Panc1 (cell line): ENCODE results near the gene NR5A2. TPM values are rescaled to one million over a fixed set of nuclear protein-coding genes. Genes with fewer than 3 reads are reported as not detected.
"Not testable (repeated sequence)": the region's sequence is repeated elsewhere in the genome, so short reads cannot be mapped to it uniquely, and the experiment has no call there.

Experiments used
- ATAC-seq: fragments of 200-7000 bp; cut with Tn5 transposase; 2 replicates; pipeline ENCODE4 v1.9.1; 2020; ENCODE audit warnings: mild to moderate bottlenecking, moderate library complexity
- BruUV-seq: library from RNA; stranded (reverse); fragments of 400-500 nt; replicated peaks from 2 replicates; lab custom pipeline; 2021; lab: Mats Ljungman, UMichigan
- CTCF ChIA-PET: fragments of 300-600 bp; sonication (Branson Sonifier 250); formaldehyde crosslinking; loops from one replicate; lab custom pipeline; 2022; ENCODE audit warnings: antibody characterized with exemption; lab: Charles Lee
- POLR2A ChIA-PET: fragments of 300-600 bp; sonication (Branson Sonifier 250); formaldehyde crosslinking; loops from one replicate; lab custom pipeline; 2022; ENCODE audit warnings: antibody characterized with exemption; lab: Charles Lee
- DNase-seq: peaks from one replicate; pipeline ENCODE4 v3.0.0-alpha.2; 2010; ENCODE audit warnings: low read depth, low spot score
- H3K27ac ChIP-seq: 2 replicates; pipeline ENCODE4 v1.5.1; 2011; ENCODE audit warnings: mild to moderate bottlenecking, low read length, inconsistent platforms
- H3K27me3 ChIP-seq: fragments of 200-500 bp; sonication (Bioruptor generic); 2 replicates; pipeline ENCODE4 v1.6.0; 2014; ENCODE audit warnings: low read length, inconsistent platforms; ENCODE audit not compliant: control insufficient read depth, insufficient read depth
- H3K36me3 ChIP-seq: fragments of 200-500 bp; sonication (Bioruptor generic); 2 replicates; pipeline ENCODE4 v1.5.1; 2014; ENCODE audit warnings: inconsistent platforms, mild to moderate bottlenecking, low read length, moderate library complexity; ENCODE audit not compliant: control insufficient read depth, insufficient read depth
- H3K4me1 ChIP-seq: 2 replicates; pipeline ENCODE4 v1.5.1; 2011; ENCODE audit warnings: inconsistent platforms, mild to moderate bottlenecking, low read length, moderate library complexity; ENCODE audit not compliant: control insufficient read depth, insufficient read depth
- H3K4me3 ChIP-seq, 2 experiments: 2 replicates each; pipeline ENCODE4 v1.5.1; 2011 to 2012; ENCODE audit warnings: low read depth in 2 of 2, low read length in 2 of 2, mild to moderate bottlenecking in 2 of 2, inconsistent platforms in 1 of 2, moderate library complexity in 1 of 2
- H3K9me3 ChIP-seq: fragments of 200-500 bp; sonication (Bioruptor generic); 2 replicates; pipeline ENCODE4 v1.5.1; 2014; ENCODE audit warnings: low read depth, mild to moderate bottlenecking, inconsistent platforms, low read length, moderate library complexity; ENCODE audit not compliant: control insufficient read depth, insufficient read depth
- POLR2AphosphoS5 ChIP-seq: IDR thresholded peaks from 2 replicates; pipeline ENCODE4 v1.6.1; 2012; ENCODE audit warnings: mild to moderate bottlenecking, low read depth, low read length, moderate library complexity
- TCF7L2 ChIP-seq: IDR thresholded peaks from 2 replicates; pipeline ENCODE4 v1.6.1; 2011; ENCODE audit warnings: mild to moderate bottlenecking, low read depth, low read length, inconsistent platforms
- in situ Hi-C: cut with HindIII; loops from 2 replicates; pipeline ENCODE4 v1.10.0; 2016; ENCODE audit warnings: low sequenced_read_pairs, low pct_unique_long_range_greater_than_20kb
- intact Hi-C: fragments of 100-400 bp; cut with micrococcal nuclease; formaldehyde crosslinking; loops from one replicate; pipeline ENCODE4 v1.10.0; 2022; ENCODE audit not compliant: unreplicated experiment
- total RNA-seq: library from RNA; stranded (reverse); gene quantifications from one replicate; pipeline ENCODE4 v1.2.1, GENCODE V29; 2021; ENCODE audit not compliant: unreplicated experiment
- TF ChIP-seq, protein P1 (sequence below), 2 experiments: IDR thresholded peaks; 2 replicates each; pipeline ENCODE4 v1.6.1; 2011 to 2012; ENCODE audit warnings: low read depth in 2 of 2, control low read depth in 1 of 2, low read length in 1 of 2, mild to moderate bottlenecking in 1 of 2, moderate library complexity in 1 of 2; ENCODE audit not compliant: insufficient read depth in 1 of 2

The NR5A2 gene
- total RNA-seq, 1 experiment from 2014 or later: 4.3 TPM

DNA sequence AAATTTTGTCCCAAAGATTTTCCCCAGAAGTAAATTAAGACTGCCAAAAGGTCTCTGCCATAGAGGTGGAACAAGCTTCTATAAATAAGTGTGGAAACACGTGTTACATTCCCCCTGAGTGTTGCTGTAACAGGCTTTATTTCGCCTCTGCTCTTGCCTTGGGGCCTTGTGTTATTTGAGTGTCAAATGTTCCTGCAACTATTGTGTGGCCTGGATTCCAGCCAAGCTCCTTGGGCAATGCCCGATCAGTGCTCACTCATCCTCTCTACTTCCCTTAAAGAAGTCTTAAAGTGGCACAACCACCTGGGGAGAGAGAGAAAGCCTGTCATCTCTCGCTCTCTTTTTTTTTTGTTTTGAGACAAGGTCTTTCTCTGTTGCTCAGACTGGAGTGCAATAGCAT lies 156.7 kb downstream of the NR5A2 start:
- Histone ChIP-seq H3K4me1 (no peaks in the 10 kb centered on the region), H3K4me3 (no peak overlapping the region), H3K36me3 (no peaks in the 10 kb centered on the region), H3K27me3 (no peaks in the 10 kb centered on the region), H3K27ac (no peak overlapping the region), H3K9me3 (no peaks in the 10 kb centered on the region)
- ATAC-seq (peak; percentile 42; the same call in 1 of the 2 replicates), DNase-seq (no peak)
- TF ChIP-seq, protein P1, sequence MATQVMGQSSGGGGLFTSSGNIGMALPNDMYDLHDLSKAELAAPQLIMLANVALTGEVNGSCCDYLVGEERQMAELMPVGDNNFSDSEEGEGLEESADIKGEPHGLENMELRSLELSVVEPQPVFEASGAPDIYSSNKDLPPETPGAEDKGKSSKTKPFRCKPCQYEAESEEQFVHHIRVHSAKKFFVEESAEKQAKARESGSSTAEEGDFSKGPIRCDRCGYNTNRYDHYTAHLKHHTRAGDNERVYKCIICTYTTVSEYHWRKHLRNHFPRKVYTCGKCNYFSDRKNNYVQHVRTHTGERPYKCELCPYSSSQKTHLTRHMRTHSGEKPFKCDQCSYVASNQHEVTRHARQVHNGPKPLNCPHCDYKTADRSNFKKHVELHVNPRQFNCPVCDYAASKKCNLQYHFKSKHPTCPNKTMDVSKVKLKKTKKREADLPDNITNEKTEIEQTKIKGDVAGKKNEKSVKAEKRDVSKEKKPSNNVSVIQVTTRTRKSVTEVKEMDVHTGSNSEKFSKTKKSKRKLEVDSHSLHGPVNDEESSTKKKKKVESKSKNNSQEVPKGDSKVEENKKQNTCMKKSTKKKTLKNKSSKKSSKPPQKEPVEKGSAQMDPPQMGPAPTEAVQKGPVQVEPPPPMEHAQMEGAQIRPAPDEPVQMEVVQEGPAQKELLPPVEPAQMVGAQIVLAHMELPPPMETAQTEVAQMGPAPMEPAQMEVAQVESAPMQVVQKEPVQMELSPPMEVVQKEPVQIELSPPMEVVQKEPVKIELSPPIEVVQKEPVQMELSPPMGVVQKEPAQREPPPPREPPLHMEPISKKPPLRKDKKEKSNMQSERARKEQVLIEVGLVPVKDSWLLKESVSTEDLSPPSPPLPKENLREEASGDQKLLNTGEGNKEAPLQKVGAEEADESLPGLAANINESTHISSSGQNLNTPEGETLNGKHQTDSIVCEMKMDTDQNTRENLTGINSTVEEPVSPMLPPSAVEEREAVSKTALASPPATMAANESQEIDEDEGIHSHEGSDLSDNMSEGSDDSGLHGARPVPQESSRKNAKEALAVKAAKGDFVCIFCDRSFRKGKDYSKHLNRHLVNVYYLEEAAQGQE (IDR thresholded peaks at IDR 0.05; ENCODE audit: insufficient read depth in 1 of 2, low read depth in 2 of 2, low read length in 1 of 2): no peak
- TF ChIP-seq TCF7L2: no peak
- no peak for TF ChIP-seq POLR2AphosphoS5
- intact Hi-C loops (no loop called here), in situ Hi-C loops (no loop called here)
- CTCF ChIA-PET: no interaction called here
- POLR2A ChIA-PET: no interaction called here
- BruUV-seq: no TSS peak

DNA sequence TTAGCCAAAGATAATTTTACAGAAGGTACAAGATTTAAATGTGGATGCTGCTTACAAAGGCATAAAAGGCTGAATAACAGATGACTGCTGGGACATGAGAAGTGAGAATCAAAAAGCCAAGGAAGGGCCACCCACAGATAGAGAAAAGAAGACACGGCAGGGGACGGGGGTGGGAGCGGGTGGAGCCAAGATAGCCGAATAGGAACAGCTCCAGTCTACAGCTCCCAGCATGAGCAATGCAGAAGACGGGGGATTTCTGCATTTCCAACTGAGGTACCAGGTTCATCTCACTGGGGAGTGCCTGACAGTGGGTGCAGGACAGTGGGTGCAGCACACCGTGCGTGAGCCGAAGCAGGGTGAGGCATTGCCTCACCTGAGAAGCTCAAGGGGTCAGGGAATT lies 157.7 kb downstream of the NR5A2 start:
- POLR2A ChIA-PET, H3K9me3 ChIP-seq, intact Hi-C loops, ATAC-seq, CTCF ChIA-PET, H3K4me1 ChIP-seq, BruUV-seq, H3K4me3 ChIP-seq, H3K27me3 ChIP-seq, H3K27ac ChIP-seq, H3K36me3 ChIP-seq, DNase-seq, in situ Hi-C loops: not testable (repeated sequence)

DNA sequence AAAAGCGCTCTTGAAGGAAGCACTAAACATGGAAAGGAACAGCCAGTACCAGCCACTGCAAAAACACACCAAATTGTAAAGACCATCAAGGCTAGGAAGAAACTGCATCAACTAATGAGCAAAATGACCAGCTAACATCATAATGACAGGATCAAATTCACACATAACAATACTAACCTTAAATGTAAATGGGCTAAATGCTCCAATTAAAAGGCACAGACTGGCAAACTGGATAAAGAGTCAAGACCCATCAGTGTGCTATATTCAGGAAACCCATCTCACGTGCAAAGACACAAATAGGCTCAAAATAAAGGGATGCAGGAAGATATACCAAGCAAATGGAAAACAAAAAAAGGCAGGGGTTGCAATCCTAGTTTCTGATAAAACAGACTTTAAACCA lies 159.8 kb downstream of the NR5A2 start:
- BruUV-seq, H3K27ac ChIP-seq, H3K27me3 ChIP-seq, ATAC-seq, CTCF ChIA-PET, in situ Hi-C loops, DNase-seq, POLR2A ChIA-PET, H3K4me3 ChIP-seq, H3K36me3 ChIP-seq, intact Hi-C loops, H3K4me1 ChIP-seq, H3K9me3 ChIP-seq: not testable (repeated sequence)

- ATAC-seq (no peak), DNase-seq (no peak)
- intact Hi-C loops (no loop called here), in situ Hi-C loops (no loop called here)
- H3K9me3 ChIP-seq: no peaks in the 10 kb centered on the region
- H3K4me1 ChIP-seq: no peaks in the 10 kb centered on the region
- ChIA-PET CTCF (no interaction called here), POLR2A (no interaction called here)
- H3K36me3 ChIP-seq: no peaks in the 10 kb centered on the region
- no peak for TF ChIP-seq POLR2AphosphoS5
- TF ChIP-seq, protein P1 (IDR thresholded peaks at IDR 0.05; ENCODE audit: insufficient read depth in 1 of 2, low read depth in 2 of 2, low read length in 1 of 2): no peak
- no peak for TF ChIP-seq TCF7L2
- H3K27ac ChIP-seq: no peak overlapping the region
- H3K4me3 ChIP-seq: no peak overlapping the region
- no TSS peak for BruUV-seq
- H3K27me3 ChIP-seq: no peaks in the 10 kb centered on the region
Measured at GRCh38 chr1:200191993-200192392, 164.5 kb downstream of the NR5A2 start.
